K562 (cell line): ENCODE data around the gene GLRX. TPM values are rescaled to one million over a fixed set of nuclear protein-coding genes. Genes with fewer than 3 reads are reported as not detected.
A peak's percentile ranks its signal among the peaks of the same experiment; 100 is the strongest.

Experiments
- ATAC-seq: fragments of 200-7000 bp; cut with Tn5 transposase; 3 replicates; pipeline ENCODE4 v1.9.1; 2020; ENCODE audit warnings: moderate library complexity
- BruUV-seq: library from RNA; stranded (reverse); fragments of 400-500 nt; replicated peaks from 2 replicates; lab custom pipeline; 2021; lab: Mats Ljungman, UMichigan
- CTCF ChIA-PET: fragments of 300-600 bp; formaldehyde crosslinking; extraction: SDS; loops from one replicate; lab custom pipeline; 2021; ENCODE audit warnings: low intra/inter-chr PET ratio; lab: Yijun Ruan, JAX
- POLR2A ChIA-PET: fragments of 300-600, 350-650 bp; sonication (Branson Sonifier 250); formaldehyde crosslinking; extraction: SDS; loops from one replicate; lab custom pipeline; 2021; ENCODE audit warnings: antibody characterized with exemption, inconsistent platforms; lab: Yijun Ruan, JAX
- DNase-seq, 4 experiments: peaks; one replicate each; pipeline versions ENCODE4 v3.0.0 to v3.0.0-alpha.2; 2011 to 2018; ENCODE audit warnings: low spot score in 3 of 4, mixed read lengths in 3 of 4; ENCODE audit errors: extremely low read depth in 1 of 4
- FAIRE-seq: peaks from 2 replicates; lab custom pipeline; 2011; peaks lifted over from hg19 to GRCh38; lab: Jason Lieb, UNC
- H2AFZ ChIP-seq: 2 replicates; pipeline ENCODE4 v1.6.0; 2011; ENCODE audit warnings: low read depth, low read length, control low read depth, inconsistent platforms
- H3K27ac ChIP-seq: fragments of 200-600 bp; 3 replicates; pipeline ENCODE4 v1.8.0; 2011; ENCODE audit warnings: low read depth, mild to moderate bottlenecking, control low read depth, inconsistent platforms, low read length, moderate library complexity, mixed read lengths; ENCODE audit errors: extremely low read depth
- H3K27me3 ChIP-seq, 2 experiments: fragments of 300-600 bp in 1 of 2; 2 replicates in 1 of 2; 3 replicates in 1 of 2; pipeline versions ENCODE4 v1.6.0 to v1.8.0; 2011; ENCODE audit warnings: inconsistent platforms in 2 of 2, low read length in 2 of 2, mild to moderate bottlenecking in 1 of 2, mixed read lengths in 1 of 2, moderate library complexity in 1 of 2; ENCODE audit not compliant: control insufficient read depth in 2 of 2, insufficient read depth in 2 of 2
- H3K36me3 ChIP-seq: fragments of 300-600 bp; 3 replicates; pipeline ENCODE4 v1.8.0; 2011; ENCODE audit warnings: mild to moderate bottlenecking, low read length, inconsistent platforms; ENCODE audit not compliant: control insufficient read depth, insufficient read depth
- H3K4me1 ChIP-seq, 2 experiments: fragments of 200-600 bp in 1 of 2; replicated peaks in 1 of 2; 2 replicates in 1 of 2; 3 replicates in 1 of 2; pipeline versions ENCODE4 v1.5.1 to v1.8.0; 2011; ENCODE audit warnings: inconsistent platforms in 2 of 2, low read length in 2 of 2, mild to moderate bottlenecking in 1 of 2, mixed read lengths in 1 of 2, moderate library complexity in 1 of 2; ENCODE audit not compliant: control insufficient read depth in 2 of 2, insufficient read depth in 2 of 2
- H3K4me2 ChIP-seq: 2 replicates; pipeline ENCODE4 v1.6.1; 2011; ENCODE audit warnings: low read length, control low read depth, inconsistent platforms, mixed read lengths; ENCODE audit not compliant: insufficient read depth
- H3K4me3 ChIP-seq: fragments of 200-600 bp; sonication (generic), shearing (Covaris generic); 2 replicates; pipeline ENCODE4 v1.5.1; 2016; ENCODE audit warnings: control low read depth, inconsistent platforms
- H3K79me2 ChIP-seq: fragments of 200-600 bp; 3 replicates; pipeline ENCODE4 v1.8.0; 2011; ENCODE audit warnings: low read length, inconsistent platforms; ENCODE audit not compliant: control insufficient read depth, insufficient read depth
- H3K9ac ChIP-seq, 2 experiments: 2 replicates each; pipeline versions ENCODE4 v1.6.0 to v1.6.1; 2011; ENCODE audit warnings: low read depth in 2 of 2, low read length in 2 of 2, control low read depth in 1 of 2, inconsistent platforms in 1 of 2, mild to moderate bottlenecking in 1 of 2, mixed read lengths in 1 of 2; ENCODE audit not compliant: insufficient read depth in 1 of 2
- H3K9me1 ChIP-seq: one replicate; pipeline ENCODE4 v1.6.0; 2011; ENCODE audit warnings: inconsistent platforms, mild to moderate bottlenecking, low read length, moderate library complexity; ENCODE audit not compliant: control insufficient read depth, insufficient read depth
- H3K9me3 ChIP-seq: replicated peaks from 2 replicates; pipeline ENCODE4 v1.5.1; 2011; ENCODE audit warnings: low read depth, low read length, inconsistent platforms; ENCODE audit not compliant: control insufficient read depth, insufficient read depth
- H4K20me1 ChIP-seq: replicated peaks from 2 replicates; pipeline ENCODE4 v1.6.1; 2011; ENCODE audit warnings: low read length, inconsistent platforms, mixed read lengths; ENCODE audit not compliant: control insufficient read depth, insufficient read depth
- CCNT2 ChIP-seq: IDR thresholded peaks from 2 replicates; pipeline ENCODE4 v1.6.1; 2011; ENCODE audit warnings: borderline replicate concordance, low read depth, mild to moderate bottlenecking, moderate library complexity, mixed read lengths, low read length; ENCODE audit not compliant: insufficient read length; ENCODE audit errors: extremely low read depth
- CEBPB ChIP-seq: fragments of 450-650 bp; IDR thresholded peaks from 2 replicates; pipeline ENCODE4 v1.6.1; 2016; ENCODE audit warnings: missing genetic modification characterization, missing compliant biosample characterization
- CEBPG ChIP-seq, 3 experiments: fragments of 200-800 bp in 1 of 3; sonication (Bioruptor generic) in 1 of 3; sonication (generic) in 1 of 3; formaldehyde crosslinking in 1 of 3; IDR thresholded peaks in 2 of 3; conservative IDR thresholded peaks in 1 of 3; 2 replicates each; pipeline versions ENCODE4 v1.6.1 to v1.8.0; 2016 to 2022; ENCODE audit warnings: missing compliant biosample characterization in 2 of 3, missing genetic modification characterization in 2 of 3, mild to moderate bottlenecking in 1 of 3, missing genetic modification reagents in 1 of 3
- DDX20 ChIP-seq: fragments of 450-650 bp; IDR thresholded peaks from 2 replicates; pipeline ENCODE4 v1.6.1; 2016; ENCODE audit warnings: missing genetic modification characterization, low read depth, mild to moderate bottlenecking, missing compliant biosample characterization, moderate library complexity
- FOS ChIP-seq: IDR thresholded peaks from 3 replicates; pipeline ENCODE4 v1.6.1; 2011; ENCODE audit not compliant: insufficient read length; ENCODE audit errors: extremely low read depth
- HCFC1 ChIP-seq: IDR thresholded peaks from 2 replicates; pipeline ENCODE4 v1.6.1; 2012; ENCODE audit warnings: low read depth, low read length, improper control_type of control experiment
- HDGF ChIP-seq: fragments of 450-650 bp; IDR thresholded peaks from 2 replicates; pipeline ENCODE4 v1.6.1; 2016
- HSF4 ChIP-seq: fragments of 250-450 bp; sonication (Bioruptor Pico); IDR thresholded peaks from 2 replicates; pipeline ENCODE4 v2.1.2; 2022; ENCODE audit warnings: mild to moderate bottlenecking, moderate library complexity, borderline replicate concordance
- MCM3 ChIP-seq: fragments of 450-650 bp; IDR thresholded peaks from 2 replicates; pipeline ENCODE4 v1.6.1; 2016
- NRF1 ChIP-seq, 2 experiments: fragments of 450-650 bp; IDR thresholded peaks in 1 of 2; conservative IDR thresholded peaks in 1 of 2; 2 replicates each; pipeline ENCODE4 v1.6.1; 2014; ENCODE audit warnings: mild to moderate bottlenecking in 2 of 2
- TAF9B ChIP-seq: fragments of 450-650 bp; IDR thresholded peaks from 2 replicates; pipeline ENCODE4 v1.6.1; 2018; ENCODE audit warnings: mild to moderate bottlenecking; ENCODE audit not compliant: partially characterized antibody
- TBL1XR1 ChIP-seq, 2 experiments: IDR thresholded peaks; 2 replicates each; pipeline ENCODE4 v1.6.1; 2012; ENCODE audit warnings: improper control_type of control experiment in 2 of 2, low read length in 2 of 2, mild to moderate bottlenecking in 1 of 2
- TGIF2 ChIP-seq: sonication (generic); formaldehyde crosslinking; IDR thresholded peaks from 2 replicates; pipeline ENCODE4 v1.8.1; 2022; ENCODE audit warnings: mild to moderate bottlenecking, missing genetic modification reagents, moderate library complexity
- ZNF644 ChIP-seq: fragments of 200-800 bp; sonication (Bioruptor generic); IDR thresholded peaks from 2 replicates; pipeline ENCODE4 v1.6.1; 2016; ENCODE audit warnings: low read depth, missing genetic modification characterization, missing compliant biosample characterization
- ZNF668 ChIP-seq: fragments of 250-450 bp; sonication (Bioruptor Pico); IDR thresholded peaks from 2 replicates; pipeline ENCODE4 v1.8.0; 2022; ENCODE audit warnings: mild to moderate bottlenecking, inconsistent platforms
- ZNF696 ChIP-seq: fragments of 250-450 bp; sonication (Bioruptor Pico); conservative IDR thresholded peaks from 2 replicates; pipeline ENCODE4 v1.4.0; 2020; ENCODE audit warnings: mild to moderate bottlenecking, moderate library complexity
- WGBS: fragments of 100-300 bp; shearing (Covaris generic); methylation state at CpG from one replicate; pipeline ENCODE4 v1.1.6; 2016; ENCODE audit warnings: low coverage, mixed read lengths; ENCODE audit not compliant: insufficient coverage; ENCODE audit errors: missing lambda C conversion rate; 5-methylcytosine and 5-hydroxymethylcytosine counted together
- in situ Hi-C: fragments of 300-500 bp; cut with MboI; formaldehyde crosslinking; loops from 4 replicates; pipeline ENCODE4 v1.15.0; 2018; ENCODE audit warnings: inconsistent platforms, mixed read lengths
- intact Hi-C: fragments of 100-400 bp; cut with micrococcal nuclease; formaldehyde crosslinking; loops from 2 replicates; pipeline ENCODE4 v1.14.2; 2022
- polyA plus RNA-seq, 8 experiments: library from polyadenylated mRNA; depleted of rRNA in 4 of 8; stranded (reverse) in 5 of 8; unstranded in 3 of 8; fragments of >200 nt; fragmentation: Nextera tagmentation in 2 of 8; fragmentation: Illumina TruSeq in 1 of 8; extraction: Ambion mirVana in 2 of 8; extraction: Trizol in 1 of 8; gene quantifications; 2 replicates each; pipeline versions ENCODE4 v1.2.1 to v1.2.3, GENCODE V29; 2011 to 2014; ENCODE audit warnings: inconsistent platforms in 1 of 8, missing spikeins in 1 of 8
- total RNA-seq, 7 experiments: library from RNA; depleted of rRNA in 6 of 7; stranded (reverse); fragments of >200 nt in 6 of 7; fragmentation: Illumina TruSeq in 2 of 7; extraction: Trizol in 2 of 7; gene quantifications; 2 replicates each; pipeline versions ENCODE4 v1.2.1 to v1.2.3, GENCODE V29; 2011 to 2021; ENCODE audit warnings: low replicate concordance in 1 of 7
- TF ChIP-seq, protein P1 (sequence below): fragments of 450-650 bp; IDR thresholded peaks from 2 replicates; pipeline ENCODE4 v1.6.1; 2016
- TF ChIP-seq, protein P2 (sequence below): fragments of 450-650 bp; IDR thresholded peaks from 2 replicates; pipeline ENCODE4 v1.7.1; 2018; ENCODE audit warnings: mild to moderate bottlenecking, low read depth; ENCODE audit not compliant: partially characterized antibody

Gene GLRX
- total and polyA plus RNA-seq, 9 of the 15 experiments (the other 6 are each of a cell fraction or from before 2014, with no cell fraction given): 2.3 to 11.2 (median 4.6) TPM

GRCh38 chr5:95861221-95861863 is 38.8 kb upstream of the GLRX start:
- H3K9me1 ChIP-seq: no peaks in the 10 kb centered on the region
- H3K4me3 ChIP-seq: no peak overlapping the region
- H3K4me1 ChIP-seq: peaks cover 12 to 15% of the 10 kb centered on the region in 2 experiments
- peak; percentile 16; the same call in 1 of the 3 replicates for ATAC-seq
- BruUV-seq: no TSS peak
- no peaks in the 10 kb centered on the region for H3K36me3 ChIP-seq
- H2AFZ ChIP-seq: 0 out of 2 replicates have a peak overlapping the region, but pooled peaks have one; percentile 17
- H3K27me3 ChIP-seq: 0 out of 5 replicates have a peak, but pooled peaks cover 0 to 4% of the 10 kb centered on the region in 2 experiments
- no peaks in the 10 kb centered on the region for H4K20me1 ChIP-seq
- intact Hi-C loops: loop anchor here (2.0 kb wide), 2 partner anchors 23 to 99 kb away; partner anchors contain the start of gene ELL2
- no peak overlapping the region for H3K27ac ChIP-seq
- 15% methylated on average over 14 of the region's 14 CpGs for WGBS
- ChIA-PET POLR2A (interaction anchor here (0.6 to 1.0 kb wide), 4 partner anchors 8 to 117 kb away, joined by 3 to 4 read pairs (median 3); no protein-coding TSS in a partner anchor), CTCF (no interaction called here)
- DNase-seq: peak in 1 of 4 experiments; percentile 50
- peak overlapping the region; percentile 37; the same call in 1 of the 2 replicates for H3K4me2 ChIP-seq
- in situ Hi-C loops: loop anchor here (5.0 kb wide), 1 partner anchor 476 kb away; no protein-coding TSS in a partner anchor
- no peaks in the 10 kb centered on the region for H3K9me3 ChIP-seq
- H3K79me2 ChIP-seq: no peaks in the 10 kb centered on the region
- no peak overlapping the region; a peak in 1 of 4 replicates for H3K9ac ChIP-seq
- FAIRE-seq: no peak
- TF ChIP-seq ZNF668 (CRISPR knock-in tag) (no peak), ZNF644 (tag) (no peak), TGIF2 (no peak), HCFC1 (no peak), TBL1XR1 (IDR thresholded peaks at IDR 0.05; ENCODE audit: low read length in 2 of 2) (no peak), DDX20 (tag) (no peak), CEBPG (CRISPR knock-in tag; IDR thresholded peaks at IDR 0.05) (peak; percentile 80), CEBPG (tag; conservative IDR thresholded peaks at IDR 0.05 in 1 of 2, IDR thresholded peaks at IDR 0.05 in 1 of 2) (peak; percentile 97), FOS (no peak), HDGF (no peak), CEBPB (tag) (peak; percentile 96), HSF4 (CRISPR knock-in tag) (no peak), CCNT2 (no peak), ZNF696 (CRISPR knock-in tag) (no peak), NRF1 (conservative IDR thresholded peaks at IDR 0.05 in 1 of 2, IDR thresholded peaks at IDR 0.05 in 1 of 2) (0 out of 4 replicates have a peak, but pooled peaks of 1 of the 2 experiments have one; percentile 15), MCM3 (no peak), TAF9B (no peak)
- TF ChIP-seq, protein P1, sequence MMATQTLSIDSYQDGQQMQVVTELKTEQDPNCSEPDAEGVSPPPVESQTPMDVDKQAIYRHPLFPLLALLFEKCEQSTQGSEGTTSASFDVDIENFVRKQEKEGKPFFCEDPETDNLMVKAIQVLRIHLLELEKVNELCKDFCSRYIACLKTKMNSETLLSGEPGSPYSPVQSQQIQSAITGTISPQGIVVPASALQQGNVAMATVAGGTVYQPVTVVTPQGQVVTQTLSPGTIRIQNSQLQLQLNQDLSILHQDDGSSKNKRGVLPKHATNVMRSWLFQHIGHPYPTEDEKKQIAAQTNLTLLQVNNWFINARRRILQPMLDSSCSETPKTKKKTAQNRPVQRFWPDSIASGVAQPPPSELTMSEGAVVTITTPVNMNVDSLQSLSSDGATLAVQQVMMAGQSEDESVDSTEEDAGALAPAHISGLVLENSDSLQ: 0 out of 2 replicates have a peak, but pooled peaks have one; percentile 42
- TF ChIP-seq, protein P2, sequence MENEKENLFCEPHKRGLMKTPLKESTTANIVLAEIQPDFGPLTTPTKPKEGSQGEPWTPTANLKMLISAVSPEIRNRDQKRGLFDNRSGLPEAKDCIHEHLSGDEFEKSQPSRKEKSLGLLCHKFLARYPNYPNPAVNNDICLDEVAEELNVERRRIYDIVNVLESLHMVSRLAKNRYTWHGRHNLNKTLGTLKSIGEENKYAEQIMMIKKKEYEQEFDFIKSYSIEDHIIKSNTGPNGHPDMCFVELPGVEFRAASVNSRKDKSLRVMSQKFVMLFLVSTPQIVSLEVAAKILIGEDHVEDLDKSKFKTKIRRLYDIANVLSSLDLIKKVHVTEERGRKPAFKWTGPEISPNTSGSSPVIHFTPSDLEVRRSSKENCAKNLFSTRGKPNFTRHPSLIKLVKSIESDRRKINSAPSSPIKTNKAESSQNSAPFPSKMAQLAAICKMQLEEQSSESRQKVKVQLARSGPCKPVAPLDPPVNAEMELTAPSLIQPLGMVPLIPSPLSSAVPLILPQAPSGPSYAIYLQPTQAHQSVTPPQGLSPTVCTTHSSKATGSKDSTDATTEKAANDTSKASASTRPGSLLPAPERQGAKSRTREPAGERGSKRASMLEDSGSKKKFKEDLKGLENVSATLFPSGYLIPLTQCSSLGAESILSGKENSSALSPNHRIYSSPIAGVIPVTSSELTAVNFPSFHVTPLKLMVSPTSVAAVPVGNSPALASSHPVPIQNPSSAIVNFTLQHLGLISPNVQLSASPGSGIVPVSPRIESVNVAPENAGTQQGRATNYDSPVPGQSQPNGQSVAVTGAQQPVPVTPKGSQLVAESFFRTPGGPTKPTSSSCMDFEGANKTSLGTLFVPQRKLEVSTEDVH: no peak
